Thyroid gland (tissue), 4 donors: ENCODE results near the gene TIMM13. TPM values are rescaled to one million over a fixed set of nuclear protein-coding genes. Genes with fewer than 3 reads are reported as not detected.

ENCODE experiments used
- DNase-seq, 2 donors: peaks; one replicate each; pipeline ENCODE4 v3.0.0-alpha.2; 2019
- H3K27ac ChIP-seq, 3 donors: fragments of 200-600 bp; sonication (generic); 1 replicate in 2 of 3; 2 replicates in 1 of 3; pipeline ENCODE4 v1.5.1; 2016 to 2019; ENCODE audit warnings: mild to moderate bottlenecking in 1 of 3, moderate library complexity in 1 of 3
- H3K27me3 ChIP-seq: fragments of 200-600 bp; sonication (generic); one replicate; pipeline ENCODE4 v1.5.1; 2019
- H3K36me3 ChIP-seq, 2 donors: fragments of 200-600 bp; sonication (generic); one replicate each; pipeline ENCODE4 v1.5.1; 2016 to 2019
- H3K4me1 ChIP-seq, 2 donors: fragments of 200-600 bp; sonication (generic); one replicate each; pipeline ENCODE4 v1.5.1; 2017 to 2019
- H3K4me3 ChIP-seq, 3 donors: fragments of 200-600 bp; sonication (generic); replicated peaks in 1 of 3; 1 replicate in 2 of 3; 2 replicates in 1 of 3; pipeline ENCODE4 v1.5.1; 2016; ENCODE audit warnings: mild to moderate bottlenecking in 1 of 3
- H3K9me3 ChIP-seq: fragments of 200-600 bp; sonication (generic); one replicate; pipeline ENCODE4 v1.5.1; 2017
- POLR2A ChIP-seq, 2 donors: fragments of 450-650 bp; IDR thresholded peaks; one replicate each; pipeline ENCODE4 v1.6.1; 2017; ENCODE audit warnings: antibody characterized with exemption in 2 of 2, mild to moderate bottlenecking in 2 of 2, moderate library complexity in 1 of 2
- WGBS, 2 donors: methylation state at CpG; one replicate each; pipeline ENCODE4 v1.1.5; 2017; 5-methylcytosine and 5-hydroxymethylcytosine counted together
- intact Hi-C: fragments of 100-400 bp; cut with DNase I; formaldehyde crosslinking; loops from one replicate; pipeline ENCODE4 v1.15.1; 2023
- total RNA-seq, 4 donors: library from RNA; depleted of rRNA; stranded (reverse); fragments of >200 nt; gene quantifications; one replicate each; pipeline ENCODE4 v1.2.3, GENCODE V29; 2016
- TF ChIP-seq, protein P1 (sequence below), 6 experiments: fragments of 200-600 bp in 3 of 6; fragments of 450-650 bp in 3 of 6; sonication (generic) in 3 of 6; IDR thresholded peaks; one replicate each; pipeline ENCODE4 v1.5.1; 2016 to 2019; ENCODE audit warnings: antibody characterized with exemption in 6 of 6, mild to moderate bottlenecking in 2 of 6, inconsistent platforms in 1 of 6, moderate library complexity in 1 of 6

The TIMM13 gene
- total RNA-seq, 4 donors from 2014 or later: 27.4 to 52.9 (median 45.0) TPM

DNA sequence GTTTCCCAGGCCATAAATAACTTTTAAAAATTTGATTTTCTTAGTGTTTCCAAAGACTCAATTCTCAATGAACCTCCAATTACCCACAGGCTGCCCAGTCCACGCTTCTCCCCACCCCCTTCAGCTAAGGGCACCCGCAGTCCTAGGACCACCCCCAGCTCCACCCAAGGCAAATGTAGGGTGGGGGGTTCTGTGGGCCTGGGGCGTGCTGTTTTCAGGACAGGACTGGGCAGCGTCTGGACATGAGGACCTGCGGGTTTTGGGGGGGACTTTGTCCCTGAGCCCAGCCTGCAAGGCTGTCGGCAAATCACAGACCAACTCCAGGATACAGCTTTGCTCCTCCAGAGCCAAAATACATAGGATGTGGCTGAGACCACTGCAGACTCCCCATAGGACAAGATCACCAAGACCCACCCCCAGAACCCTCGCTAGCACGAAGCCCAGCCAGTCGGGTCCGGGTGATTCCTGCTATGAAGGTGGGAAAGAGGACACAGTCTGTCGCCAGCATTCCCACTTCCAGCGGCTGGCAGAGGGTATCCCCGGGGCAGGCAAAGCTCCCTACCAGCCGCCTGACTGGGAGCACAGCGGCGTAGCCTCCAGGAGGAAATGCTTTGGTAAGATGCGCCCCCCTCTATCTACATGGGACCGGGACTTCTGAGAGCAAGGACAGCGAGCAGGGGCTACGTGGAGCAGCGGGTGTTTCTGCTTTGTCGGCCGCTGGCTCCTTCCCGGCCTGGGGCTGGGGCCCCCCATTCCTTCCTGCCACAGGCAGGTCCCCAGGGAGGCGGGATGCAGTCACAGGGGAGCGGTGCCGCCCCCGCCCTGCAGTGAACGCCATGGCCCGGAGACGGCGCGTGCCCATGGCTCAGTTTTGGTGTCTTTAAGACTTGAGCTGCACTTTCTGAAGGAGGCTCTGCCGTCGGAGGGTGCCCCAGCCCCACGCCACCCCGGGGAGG lies 1.6 kb upstream of the TIMM13 start:
- intact Hi-C loops: no loop called here
- Histone ChIP-seq H3K4me3 (no peak overlapping the region), H3K27ac (no peak overlapping the region), H3K9me3 (no peaks in the 10 kb centered on the region), H3K36me3 (peaks cover 0 to 18% of the 10 kb centered on the region in 2 donors), H3K4me1 (peaks cover 12 to 23% of the 10 kb centered on the region in 2 donors), H3K27me3 (no peaks in the 10 kb centered on the region)
- 69 to 79% methylated on average over 15 to 18 of the region's 37 CpGs for WGBS, 2 donors
- TF ChIP-seq, protein P1, sequence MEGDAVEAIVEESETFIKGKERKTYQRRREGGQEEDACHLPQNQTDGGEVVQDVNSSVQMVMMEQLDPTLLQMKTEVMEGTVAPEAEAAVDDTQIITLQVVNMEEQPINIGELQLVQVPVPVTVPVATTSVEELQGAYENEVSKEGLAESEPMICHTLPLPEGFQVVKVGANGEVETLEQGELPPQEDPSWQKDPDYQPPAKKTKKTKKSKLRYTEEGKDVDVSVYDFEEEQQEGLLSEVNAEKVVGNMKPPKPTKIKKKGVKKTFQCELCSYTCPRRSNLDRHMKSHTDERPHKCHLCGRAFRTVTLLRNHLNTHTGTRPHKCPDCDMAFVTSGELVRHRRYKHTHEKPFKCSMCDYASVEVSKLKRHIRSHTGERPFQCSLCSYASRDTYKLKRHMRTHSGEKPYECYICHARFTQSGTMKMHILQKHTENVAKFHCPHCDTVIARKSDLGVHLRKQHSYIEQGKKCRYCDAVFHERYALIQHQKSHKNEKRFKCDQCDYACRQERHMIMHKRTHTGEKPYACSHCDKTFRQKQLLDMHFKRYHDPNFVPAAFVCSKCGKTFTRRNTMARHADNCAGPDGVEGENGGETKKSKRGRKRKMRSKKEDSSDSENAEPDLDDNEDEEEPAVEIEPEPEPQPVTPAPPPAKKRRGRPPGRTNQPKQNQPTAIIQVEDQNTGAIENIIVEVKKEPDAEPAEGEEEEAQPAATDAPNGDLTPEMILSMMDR (IDR thresholded peaks at IDR 0.05): no peak
- no peak for TF ChIP-seq POLR2A (IDR thresholded peaks at IDR 0.05)
- no peak for DNase-seq

DNA sequence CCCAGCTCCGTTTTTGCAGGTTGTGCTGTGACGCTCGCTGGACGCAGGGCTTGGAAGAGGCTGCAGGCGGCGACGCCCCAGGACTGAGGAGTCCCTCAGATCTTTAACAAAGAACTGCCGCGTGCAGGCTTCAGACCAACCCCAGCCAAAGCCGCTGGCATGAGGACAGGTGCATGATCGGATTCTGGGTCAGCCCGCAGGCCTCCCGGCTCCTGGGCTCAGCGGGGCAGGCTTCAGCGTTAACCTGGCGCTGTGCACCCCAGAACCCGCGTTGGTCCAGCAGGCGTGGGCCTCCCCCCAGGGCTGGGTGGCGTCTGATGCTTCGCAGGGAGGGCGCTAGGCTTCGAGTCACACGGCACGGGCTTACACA lies 920 bp upstream of the TIMM13 start:
- intact Hi-C loops: no loop called here
- TF ChIP-seq, protein P1 (IDR thresholded peaks at IDR 0.05): no peak
- TF ChIP-seq POLR2A (IDR thresholded peaks at IDR 0.05): no peak
- Histone ChIP-seq H3K27ac (peak overlapping the region; percentile 92 to 99 (median 98)), H3K36me3 (peaks cover 0 to 14% of the 10 kb centered on the region in 2 donors), H3K27me3 (no peaks in the 10 kb centered on the region), H3K4me3 (peak overlapping the region in 1 of 3 donors; percentile 100), H3K4me1 (peaks cover 12 to 23% of the 10 kb centered on the region in 2 donors), H3K9me3 (no peaks in the 10 kb centered on the region)
- WGBS, 2 donors: 31 to 34% methylated on average over 9 to 17 of the region's 25 CpGs
- DNase-seq: peak; percentile 10 to 25

GRCh38 chr19:2426611-2427428 lies 566 bp downstream of the TIMM13 start:
- intact Hi-C loops: no loop called here
- H3K27me3 ChIP-seq: no peaks in the 10 kb centered on the region
- DNase-seq: peak; percentile 9 to 16
- H3K4me1 ChIP-seq: peaks cover 12 to 23% of the 10 kb centered on the region in 2 donors
- peak overlapping the region in 2 of 3 donors; percentile 98 to 99 for H3K27ac ChIP-seq
- peaks cover 0 to 14% of the 10 kb centered on the region in 2 donors for H3K36me3 ChIP-seq
- no peak for TF ChIP-seq POLR2A (IDR thresholded peaks at IDR 0.05)
- TF ChIP-seq, protein P1 (IDR thresholded peaks at IDR 0.05): no peak
- WGBS, 2 donors: 0 to 10% methylated on average over 2 to 37 of the region's 66 CpGs
- peak overlapping the region; percentile 44 to 100 (median 86) for H3K4me3 ChIP-seq
- no peaks in the 10 kb centered on the region for H3K9me3 ChIP-seq

DNA sequence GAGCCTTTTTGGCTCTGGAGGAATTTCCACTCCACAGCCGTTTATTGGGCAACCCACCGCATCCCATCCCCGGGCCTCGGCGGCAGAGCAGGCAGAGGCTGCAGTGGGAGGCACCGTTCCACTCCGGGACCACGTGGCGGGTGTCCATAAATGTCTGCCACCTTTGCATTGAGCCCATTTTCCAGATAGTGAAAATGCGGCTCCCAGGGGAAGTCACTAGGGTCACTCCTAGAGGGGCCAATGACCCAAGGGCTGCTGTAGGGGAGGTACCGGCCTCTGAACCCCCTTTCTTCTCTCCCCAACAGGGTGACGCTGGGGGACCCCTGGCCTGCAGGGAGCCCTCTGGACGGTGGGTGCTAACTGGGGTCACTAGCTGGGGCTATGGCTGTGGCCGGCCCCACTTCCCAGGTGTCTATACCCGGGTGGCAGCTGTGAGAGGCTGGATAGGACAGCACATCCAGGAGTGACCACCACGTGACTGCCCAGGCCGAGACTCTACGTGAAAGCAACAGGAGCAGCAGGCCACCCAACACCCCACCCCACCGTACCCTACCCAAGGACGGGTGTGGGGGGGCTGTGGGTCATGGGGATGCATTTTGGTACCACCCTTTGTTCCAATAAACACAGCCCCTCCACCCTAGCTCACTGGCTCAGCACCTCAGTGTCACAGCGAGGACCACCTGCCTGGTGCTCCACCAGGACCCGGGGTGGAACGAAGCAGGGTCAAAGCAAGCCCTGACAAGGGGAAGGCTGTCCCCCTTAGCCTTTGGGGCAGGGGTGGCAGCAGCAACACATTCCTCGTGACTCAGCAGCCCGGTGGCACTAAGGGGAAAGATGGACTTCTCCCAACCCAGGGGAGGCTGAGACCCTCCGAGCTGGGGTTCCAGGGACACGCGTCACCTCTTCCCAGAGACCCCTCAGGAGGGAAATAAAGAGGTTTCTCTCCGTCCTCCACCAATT lies 1.5 kb downstream of the TIMM13 start:
- no peak for TF ChIP-seq POLR2A (IDR thresholded peaks at IDR 0.05)
- TF ChIP-seq, protein P1 (IDR thresholded peaks at IDR 0.05): no peak
- peaks cover 0 to 7% of the 10 kb centered on the region in 2 donors for H3K36me3 ChIP-seq
- 86 to 88% methylated on average over 10 to 22 of the region's 29 CpGs for WGBS, 2 donors
- H3K27me3 ChIP-seq: no peaks in the 10 kb centered on the region
- peaks cover 12 to 23% of the 10 kb centered on the region in 2 donors for H3K4me1 ChIP-seq
- intact Hi-C loops: no loop called here
- H3K4me3 ChIP-seq: peak overlapping the region in 1 of 3 donors; percentile 100
- DNase-seq: no peak
- H3K27ac ChIP-seq: no peak overlapping the region
- H3K9me3 ChIP-seq: no peaks in the 10 kb centered on the region
